GM18505 (cell line): ENCODE measurements around the gene ZNF678.

Experiments
- ATAC-seq: cut with Tn5 transposase; IDR thresholded peaks from one replicate; pipeline ENCODE4 v1.9.1; 2021; ENCODE audit not compliant: unreplicated experiment
- POLR2A ChIP-seq: IDR thresholded peaks from 4 replicates; pipeline ENCODE4 v1.6.1; 2011; ENCODE audit warnings: borderline replicate concordance; ENCODE audit not compliant: insufficient read depth, insufficient read length; ENCODE audit errors: extremely low read depth

The ZNF678 gene

DNA sequence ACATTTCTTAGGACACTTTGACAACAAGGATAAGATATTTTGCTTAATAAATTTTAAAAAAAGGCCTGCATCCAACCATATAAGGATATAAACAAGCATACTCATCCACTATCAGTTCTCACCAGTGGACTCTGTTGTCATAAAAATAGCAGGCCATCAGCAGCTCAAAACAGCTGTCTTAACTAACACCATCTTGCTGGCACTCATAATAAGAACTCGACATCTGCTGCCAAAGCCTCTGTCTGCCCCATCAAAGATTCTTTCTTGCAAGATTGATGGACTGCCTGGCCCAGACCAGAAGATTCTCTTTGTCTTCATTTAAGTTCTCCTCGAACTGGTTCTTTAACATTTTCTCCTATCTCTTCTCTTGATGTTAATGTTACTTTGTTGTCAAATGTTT is 161.7 kb downstream of the ZNF678 start:
- TF ChIP-seq POLR2A: no peak

GRCh38 chr1:227726318-227726717 is 163.0 kb downstream of the ZNF678 start:
- ATAC-seq: no peak
- TF ChIP-seq POLR2A: no peak

More for the DNA sequence above, 161.7 kb downstream of the ZNF678 start:
- no peak for ATAC-seq
